H1 (cell line): ENCODE measurements around the gene NPL. TPM values are rescaled to one million over a fixed set of nuclear protein-coding genes. Genes with fewer than 3 reads are reported as not detected.
A peak's percentile ranks its signal among the peaks of the same experiment; 100 is the strongest.

Source experiments
- CTCF ChIA-PET: fragments of 300-600 bp; sonication (Branson Sonifier 250); formaldehyde crosslinking; loops from one replicate; lab custom pipeline; 2021; ENCODE audit not compliant: partially characterized antibody; lab: Charles Lee
- POLR2A ChIA-PET: fragments of 300-600 bp; sonication (Branson Sonifier 250); formaldehyde crosslinking; loops from one replicate; lab custom pipeline; 2021; ENCODE audit warnings: inconsistent platforms; ENCODE audit not compliant: partially characterized antibody; lab: Charles Lee
- DNase-seq, 2 experiments: peaks; one replicate each; pipeline versions ENCODE4 v3.0.0 to v3.0.0-alpha.2; 2010 to 2022; ENCODE audit warnings: low spot score in 2 of 2, low read depth in 1 of 2, mixed read lengths in 1 of 2
- FAIRE-seq: peaks from 2 replicates; lab custom pipeline; 2011; peaks lifted over from hg19 to GRCh38; lab: Jason Lieb, UNC
- H2AFZ ChIP-seq: 2 replicates; pipeline ENCODE4 v1.8.1; 2012; ENCODE audit warnings: low read length, inconsistent platforms
- H2AK5ac ChIP-seq: 2 replicates; pipeline ENCODE4 v1.6.1; 2013; ENCODE audit warnings: low read depth, low read length
- H2BK120ac ChIP-seq: replicated peaks from 2 replicates; pipeline ENCODE3; 2013; ENCODE audit warnings: low read depth, low read length, inconsistent platforms
- H2BK12ac ChIP-seq: 2 replicates; pipeline ENCODE4 v1.6.1; 2013; ENCODE audit warnings: low read depth, low read length
- H2BK15ac ChIP-seq: 2 replicates; pipeline ENCODE4 v1.6.1; 2013; ENCODE audit warnings: low read length
- H2BK20ac ChIP-seq: 2 replicates; pipeline ENCODE4 v1.6.1; 2013; ENCODE audit warnings: low read length
- H2BK5ac ChIP-seq: 2 replicates; pipeline ENCODE4 v1.6.1; 2013; ENCODE audit warnings: low read depth, low read length
- H3K14ac ChIP-seq: 2 replicates; pipeline ENCODE4 v1.6.1; 2013; ENCODE audit warnings: inconsistent platforms; ENCODE audit not compliant: insufficient read length
- H3K18ac ChIP-seq: 2 replicates; pipeline ENCODE4 v1.6.1; 2013; ENCODE audit warnings: low read length; ENCODE audit errors: extremely low read depth
- H3K23ac ChIP-seq: 2 replicates; pipeline ENCODE4 v1.6.1; 2013; ENCODE audit warnings: inconsistent platforms; ENCODE audit not compliant: insufficient read length
- H3K23me2 ChIP-seq: 2 replicates; pipeline ENCODE4 v1.6.1; 2013; ENCODE audit warnings: low read depth, low read length
- H3K27ac ChIP-seq: 2 replicates; pipeline ENCODE4 v1.6.1; 2011; ENCODE audit warnings: low read depth, low read length, inconsistent platforms
- H3K27me3 ChIP-seq, 4 experiments: replicated peaks in 1 of 4; 1 replicate in 1 of 4; 2 replicates in 3 of 4; pipeline versions ENCODE4 v1.6.1 to v1.8.1; 2011 to 2013; ENCODE audit warnings: low read length in 3 of 4, mild to moderate bottlenecking in 3 of 4, inconsistent platforms in 2 of 4, mixed read lengths in 2 of 4, moderate library complexity in 1 of 4; ENCODE audit not compliant: control insufficient read depth in 3 of 4, insufficient read depth in 3 of 4; ENCODE audit errors: extremely low read depth in 1 of 4
- H3K36me3 ChIP-seq, 4 experiments: 2 replicates each; pipeline versions ENCODE4 v1.6.1 to v1.8.1; 2011 to 2013; ENCODE audit warnings: mild to moderate bottlenecking in 4 of 4, low read length in 3 of 4, moderate library complexity in 2 of 4, control low read depth in 1 of 4, inconsistent platforms in 1 of 4; ENCODE audit not compliant: insufficient read depth in 4 of 4, control insufficient read depth in 2 of 4
- H3K4ac ChIP-seq: replicated peaks from 2 replicates; pipeline ENCODE3; 2013; ENCODE audit warnings: low read length, low read depth, mixed read lengths, inconsistent platforms; ENCODE audit not compliant: insufficient read length
- H3K4me1 ChIP-seq, 4 experiments: replicated peaks in 1 of 4; 1 replicate in 1 of 4; 2 replicates in 3 of 4; pipeline versions ENCODE4 v1.6.1 to v1.8.1; 2011 to 2013; ENCODE audit warnings: low read length in 3 of 4, inconsistent platforms in 2 of 4, mixed read lengths in 1 of 4; ENCODE audit not compliant: insufficient read depth in 4 of 4, control insufficient read depth in 3 of 4
- H3K4me2 ChIP-seq, 2 experiments: 2 replicates each; pipeline versions ENCODE4 v1.6.1 to v1.8.1; 2011 to 2013; ENCODE audit warnings: low read depth in 2 of 2, low read length in 2 of 2, control low read depth in 1 of 2, inconsistent platforms in 1 of 2, mild to moderate bottlenecking in 1 of 2; ENCODE audit not compliant: insufficient read depth in 1 of 2
- H3K4me3 ChIP-seq, 4 experiments: fragments of 200-600, 300-600 bp in 1 of 4; sonication (generic), shearing (Covaris generic), sonication (Bioruptor Twin) in 1 of 4; 2 replicates each; pipeline versions ENCODE4 v1.5.1 to v1.8.1; 2011 to 2016; ENCODE audit warnings: low read length in 4 of 4, low read depth in 3 of 4, control low read depth in 2 of 4, inconsistent platforms in 2 of 4, mild to moderate bottlenecking in 2 of 4, mixed read lengths in 1 of 4, moderate library complexity in 1 of 4; ENCODE audit not compliant: insufficient read depth in 2 of 4; ENCODE audit errors: extremely low read depth in 1 of 4
- H3K56ac ChIP-seq: replicated peaks from 2 replicates; pipeline ENCODE3; 2013; ENCODE audit warnings: low read depth, mild to moderate bottlenecking, mixed read lengths, low read length, inconsistent platforms; ENCODE audit not compliant: insufficient read length
- H3K79me1 ChIP-seq: 2 replicates; pipeline ENCODE4 v1.6.1; 2013; ENCODE audit warnings: low read depth, low read length, control low read depth
- H3K79me2 ChIP-seq, 2 experiments: 2 replicates each; pipeline versions ENCODE4 v1.6.1 to v1.8.1; 2012 to 2013; ENCODE audit warnings: low read length in 2 of 2, mild to moderate bottlenecking in 2 of 2, inconsistent platforms in 1 of 2; ENCODE audit not compliant: insufficient read depth in 2 of 2, control insufficient read depth in 1 of 2
- H3K9ac ChIP-seq, 4 experiments: replicated peaks in 1 of 4; 1 replicate in 1 of 4; 2 replicates in 3 of 4; pipeline versions ENCODE4 v1.6.1 to v1.8.1; 2011 to 2013; ENCODE audit warnings: low read depth in 3 of 4, low read length in 3 of 4, control low read depth in 2 of 4, mild to moderate bottlenecking in 2 of 4, moderate library complexity in 2 of 4, inconsistent platforms in 1 of 4; ENCODE audit errors: extremely low read depth in 1 of 4
- H3K9me3 ChIP-seq, 2 experiments: 2 replicates each; pipeline versions ENCODE4 v1.6.1 to v1.8.1; 2012 to 2013; ENCODE audit warnings: mild to moderate bottlenecking in 2 of 2, moderate library complexity in 2 of 2, control low read depth in 1 of 2, inconsistent platforms in 1 of 2, low read depth in 1 of 2, low read length in 1 of 2, mixed read lengths in 1 of 2; ENCODE audit not compliant: insufficient read depth in 2 of 2
- H4K20me1 ChIP-seq, 2 experiments: replicated peaks in 1 of 2; 2 replicates each; pipeline versions ENCODE3 to v1.8.1; 2011 to 2013; ENCODE audit warnings: inconsistent platforms in 2 of 2, low read length in 2 of 2, mild to moderate bottlenecking in 1 of 2; ENCODE audit not compliant: insufficient read depth in 2 of 2, control insufficient read depth in 1 of 2
- H4K5ac ChIP-seq: 2 replicates; pipeline ENCODE4 v1.6.1; 2013; ENCODE audit warnings: low read length, low read depth, mixed read lengths, inconsistent platforms; ENCODE audit not compliant: insufficient read length
- H4K8ac ChIP-seq: 2 replicates; pipeline ENCODE4 v1.8.0; 2013; ENCODE audit warnings: mild to moderate bottlenecking, moderate library complexity, low read length, inconsistent platforms; ENCODE audit not compliant: insufficient read depth; ENCODE audit errors: extremely low read depth
- H4K91ac ChIP-seq: replicated peaks from 2 replicates; pipeline ENCODE3; 2013; ENCODE audit warnings: low read length, mixed read lengths, inconsistent platforms; ENCODE audit not compliant: insufficient read length
- WGBS, 2 experiments: shearing (Covaris generic) in 1 of 2; methylation state at CpG; one replicate each; pipeline versions ENCODE4 v1.1.6 to v1.1.7; 2013 to 2015; ENCODE audit warnings: low lambda C conversion rate in 2 of 2, mixed read lengths in 2 of 2, inconsistent platforms in 1 of 2, low coverage in 1 of 2, missing lambda C conversion rate in 1 of 2; ENCODE audit not compliant: insufficient replicate concordance in 2 of 2, insufficient coverage in 1 of 2, insufficient read length in 1 of 2; ENCODE audit errors: extremely low coverage in 1 of 2, missing lambda C conversion rate in 1 of 2; 5-methylcytosine and 5-hydroxymethylcytosine counted together
- long read RNA-seq, 2 experiments: library from RNA in 1 of 2; library from capped mRNA in 1 of 2; stranded (forward); transcript quantifications; one replicate each; pipeline ENCODE4 v2.0.0, GENCODE V29; 2021; ENCODE audit warnings: inconsistent platforms in 1 of 2
- polyA minus RNA-seq, 3 experiments: library from RNA; depleted of rRNA, polyadenylated mRNA; stranded (reverse); fragments of >200 nt; gene quantifications; 1 replicate in 2 of 3; 2 replicates in 1 of 3; pipeline ENCODE4 v1.2.3, GENCODE V29; 2011
- polyA plus RNA-seq, 7 experiments: library from polyadenylated mRNA; depleted of rRNA in 3 of 7; stranded (reverse) in 5 of 7; unstranded in 2 of 7; fragments of >200 nt in 5 of 7; fragments of 200-250 nt in 2 of 7; gene quantifications; 1 replicate in 5 of 7; 2 replicates in 1 of 7; 4 replicates in 1 of 7; pipeline versions ENCODE4 v1.2.1 to v1.2.3, GENCODE V29; 2011 to 2013; ENCODE audit warnings: missing spikeins in 2 of 7, mixed read lengths in 2 of 7
- total RNA-seq: library from RNA; stranded (reverse); fragmentation: NEBNext Ultra II Directional; extraction: Animal tissue kit (Norgen Biotek cat#: 25700); gene quantifications from 2 replicates; pipeline ENCODE4 v1.2.1, GENCODE V29; 2021

Gene NPL
- 2.3 and 4.4 TPM in 2 replicates for total RNA-seq
- polyA plus RNA-seq (2011; rRNA removed): 2.2 and 2.6 TPM in 2 replicates
- polyA plus RNA-seq (2011; cell fraction: cytosol; rRNA removed): 3.4 TPM
- 1.6 TPM for polyA plus RNA-seq (2011; cell fraction: nucleus; rRNA removed)
- polyA plus RNA-seq (2012, experiment 1 of 2): 1.8 to 3.9 TPM (median 2.5 TPM) in 4 replicates
- polyA plus RNA-seq (2012, experiment 2 of 2): 0.88 TPM
- 2.8 TPM for polyA plus RNA-seq (2013, experiment 1 of 2)
- polyA plus RNA-seq (2013, experiment 2 of 2): 2.8 TPM
- 1.5 and 3.0 TPM in 2 replicates for polyA minus RNA-seq (2011; rRNA and poly(A)+ RNA removed)
- not detected for polyA minus RNA-seq (2011; cell fraction: cytosol; rRNA and poly(A)+ RNA removed)
- polyA minus RNA-seq (2011; cell fraction: nucleus; rRNA and poly(A)+ RNA removed): 2.8 TPM
- long read RNA-seq, experiment 1, partial matches to known transcripts: 0 of 2 reads
- long read RNA-seq, experiment 1, other reads (novel, unspliced or antisense): 2 of 2 reads
- long read RNA-seq, experiment 2, partial matches to known transcripts: 1 of 2 reads
- long read RNA-seq, experiment 2, other reads (novel, unspliced or antisense): 0 of 2 reads

GRCh38 chr1:182789138-182790076, at the start of gene NPL:
Gene NPL, plus strand, starts transcription at chr1:182789773. Its CDS starts 4,599 bp downstream, at chr1:182794372.
- Histone ChIP-seq H3K79me2 (no peaks in the 10 kb centered on the region), H3K4ac (no peak within 1 kb of the TSS), H2BK120ac (no peak within 1 kb of the TSS), H3K9ac (peak within 1 kb of the TSS; percentile 34 to 57 (median 44); a peak in 4 of 7 replicates), H3K4me3 (peak within 1 kb of the TSS; percentile 46 to 65 (median 56)), H4K91ac (peak within 1 kb of the TSS; percentile 77), H3K56ac (no peak within 1 kb of the TSS), H2BK15ac (peak within 1 kb of the TSS; percentile 31; the same call in 1 of the 2 replicates), H2AK5ac (no peak within 1 kb of the TSS), H3K36me3 (no peaks in the 10 kb centered on the region), H3K4me1 (no peaks in the 10 kb centered on the region), H3K4me2 (peak within 1 kb of the TSS; percentile 79 to 80), H3K23ac (no peak within 1 kb of the TSS), H4K8ac (0 out of 2 replicates have a peak within 1 kb of the TSS, but pooled peaks have one; percentile 26), H3K14ac (no peak within 1 kb of the TSS), H3K27me3 (peaks cover 15 to 36% (median 24%) of the 10 kb centered on the region in 4 experiments), H3K79me1 (no peaks in the 10 kb centered on the region), H3K27ac (no peak within 1 kb of the TSS), H2AFZ (peak within 1 kb of the TSS; percentile 87), H3K23me2 (peaks cover 7% of the 10 kb centered on the region; the same call in 1 of the 2 replicates), H4K5ac (peak within 1 kb of the TSS; percentile 47), H2BK5ac (no peak within 1 kb of the TSS), H4K20me1 (no peaks in the 10 kb centered on the region), H2BK20ac (no peak within 1 kb of the TSS), H3K18ac (peak within 1 kb of the TSS; percentile 68), H2BK12ac (peak within 1 kb of the TSS; percentile 54; the same call in 1 of the 2 replicates), H3K9me3 (no peaks in the 10 kb centered on the region)
- FAIRE-seq (no peak), DNase-seq (peak in 1 of 2 experiments; percentile 87)
- ChIA-PET POLR2A (interaction anchor here (0.9 to 12.2 kb wide), 8 partner anchors 50 to 190 kb away, joined by 3 to 166 read pairs (median 4); partner anchors contain the start of gene RGS16), CTCF (interaction anchor here (0.6 to 23.0 kb wide), 7 partner anchors 9 to 186 kb away, joined by 4 to 1131 read pairs (median 5); partner anchors contain the start of genes RGS16 and RNASEL)
- 4% methylated on average over 67 of the region's 93 CpGs; no CpG with 5 or more reads in 1 of the 2 experiments for WGBS, 2 experiments
